Thymus (tissue), 11 donors: Measurements from ENCODE around the gene PLA2G6. TPM values are rescaled to one million over a fixed set of nuclear protein-coding genes. Genes with fewer than 3 reads are reported as not detected.

Experiments
- DNase-seq, 9 donors: peaks; one replicate each; pipeline ENCODE4 v3.0.0-alpha.2; 2013; ENCODE audit warnings: low spot score in 9 of 9, low read depth in 6 of 9, missing footprints in 1 of 9
- H3K27ac ChIP-seq, 2 donors: one replicate each; pipeline ENCODE4 v1.5.1; 2013; ENCODE audit warnings: control low read depth in 1 of 2, low read depth in 1 of 2, low read length in 1 of 2, mild to moderate bottlenecking in 1 of 2, moderate library complexity in 1 of 2
- H3K27me3 ChIP-seq, 2 donors: one replicate each; pipeline ENCODE4 v1.5.1; 2013; ENCODE audit warnings: low read length in 1 of 2; ENCODE audit not compliant: control insufficient read depth in 2 of 2, insufficient read depth in 1 of 2
- H3K36me3 ChIP-seq, 2 donors: one replicate each; pipeline ENCODE4 v1.5.1; 2013; ENCODE audit warnings: low read length in 1 of 2, mild to moderate bottlenecking in 1 of 2, moderate library complexity in 1 of 2; ENCODE audit not compliant: control insufficient read depth in 2 of 2, insufficient read depth in 2 of 2
- H3K4me1 ChIP-seq, 2 donors: one replicate each; pipeline ENCODE4 v1.5.1; 2013; ENCODE audit warnings: low read length in 2 of 2; ENCODE audit not compliant: control insufficient read depth in 2 of 2, insufficient read depth in 2 of 2
- H3K4me3 ChIP-seq, 2 donors: one replicate each; pipeline ENCODE4 v1.5.1; 2013; ENCODE audit warnings: low read length in 2 of 2, control low read depth in 1 of 2, mild to moderate bottlenecking in 1 of 2
- H3K9me3 ChIP-seq, 2 donors: one replicate each; pipeline ENCODE4 v1.5.1; 2013; ENCODE audit warnings: low read length in 1 of 2, mild to moderate bottlenecking in 1 of 2; ENCODE audit not compliant: control insufficient read depth in 2 of 2, insufficient read depth in 1 of 2
- WGBS: extraction: QIAGEN DNeasy Blood & Tissue Kit; methylation state at CpG from one replicate; pipeline ENCODE4 v1.1.7; 2013; 5-methylcytosine and 5-hydroxymethylcytosine counted together
- polyA plus RNA-seq: library from polyadenylated mRNA; stranded (reverse); fragments of 200-250 nt; gene quantifications from one replicate; pipeline ENCODE4 v1.2.3, GENCODE V29; 2013
- total RNA-seq: library from RNA; stranded (reverse); fragments of 120-200 nt; gene quantifications from one replicate; pipeline ENCODE4 v1.2.4, GENCODE V29; 2013
- donor health status: healthy.

Gene PLA2G6
- total and polyA plus RNA-seq, 2 donors = 25.6 to 103 TPM

DNA sequence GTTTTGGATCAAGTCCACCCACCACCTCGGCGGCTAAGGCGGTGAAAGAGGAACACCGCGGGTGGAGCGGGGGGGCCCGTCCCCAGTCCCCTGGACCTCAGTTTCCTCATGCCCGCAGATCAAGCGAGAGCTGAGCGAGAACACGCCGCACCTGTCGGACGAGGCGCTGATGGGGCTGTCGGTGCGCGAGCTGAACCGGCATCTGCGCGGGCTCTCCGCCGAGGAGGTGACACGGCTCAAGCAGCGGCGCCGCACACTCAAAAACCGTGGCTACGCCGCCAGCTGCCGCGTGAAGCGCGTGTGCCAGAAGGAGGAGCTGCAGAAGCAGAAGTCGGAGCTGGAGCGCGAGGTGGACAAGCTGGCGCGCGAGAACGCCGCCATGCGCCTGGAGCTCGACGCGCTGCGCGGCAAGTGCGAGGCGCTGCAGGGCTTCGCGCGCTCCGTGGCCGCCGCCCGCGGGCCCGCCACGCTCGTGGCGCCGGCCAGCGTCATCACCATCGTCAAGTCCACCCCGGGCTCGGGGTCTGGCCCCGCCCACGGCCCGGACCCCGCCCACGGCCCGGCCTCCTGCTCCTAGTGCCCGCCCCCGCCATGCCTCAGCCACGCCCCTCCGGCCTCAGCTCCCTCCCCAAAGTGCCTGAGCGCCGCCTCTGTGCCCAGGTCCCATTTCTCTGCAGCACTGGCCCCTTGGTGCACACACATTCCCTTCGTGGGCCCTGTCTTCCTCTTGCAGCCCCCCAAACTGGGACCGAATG is 32.8 kb upstream of the PLA2G6 start:
- peak overlapping the region in 1 of 2 donors; percentile 31 for H3K4me3 ChIP-seq
- no peaks in the 10 kb centered on the region for H3K9me3 ChIP-seq
- peak overlapping the region in 1 of 2 donors; percentile 14 for H3K27ac ChIP-seq
- H3K4me1 ChIP-seq = peaks cover 3 to 24% of the 10 kb centered on the region in 2 donors
- 39% methylated on average over 81 of the region's 81 CpGs for WGBS
- H3K27me3 ChIP-seq = peaks cover 2 to 31% of the 10 kb centered on the region in 2 donors
- H3K36me3 ChIP-seq = no peaks in the 10 kb centered on the region
- DNase-seq = peak in 8 of 9 donors; percentile 41 to 76 (median 50)

DNA sequence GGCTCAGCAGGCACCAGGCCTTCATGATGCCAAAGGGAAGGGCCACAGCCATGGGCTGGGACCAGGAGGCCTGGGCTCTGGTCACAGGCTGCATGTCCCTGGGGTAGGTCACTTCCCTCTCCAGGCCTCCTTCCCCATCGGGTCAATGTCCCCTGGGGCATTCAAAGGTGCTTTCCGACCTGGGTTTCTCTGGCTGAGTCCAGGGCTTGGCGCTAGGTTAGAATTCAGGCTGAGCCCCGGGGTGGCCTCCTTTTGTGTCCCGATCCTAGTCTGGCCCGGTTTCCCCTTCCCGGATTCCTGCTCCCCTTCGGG is 32.3 kb upstream of the PLA2G6 start:
- Histone ChIP-seq H3K36me3 (no peaks in the 10 kb centered on the region), H3K27ac (peak overlapping the region in 1 of 2 donors; percentile 14), H3K4me1 (peaks cover 3 to 22% of the 10 kb centered on the region in 2 donors), H3K27me3 (peaks cover 2 to 31% of the 10 kb centered on the region in 2 donors), H3K9me3 (no peaks in the 10 kb centered on the region), H3K4me3 (no peak overlapping the region)
- WGBS = 65% methylated on average over 8 of the region's 8 CpGs
- DNase-seq = no peak

DNA sequence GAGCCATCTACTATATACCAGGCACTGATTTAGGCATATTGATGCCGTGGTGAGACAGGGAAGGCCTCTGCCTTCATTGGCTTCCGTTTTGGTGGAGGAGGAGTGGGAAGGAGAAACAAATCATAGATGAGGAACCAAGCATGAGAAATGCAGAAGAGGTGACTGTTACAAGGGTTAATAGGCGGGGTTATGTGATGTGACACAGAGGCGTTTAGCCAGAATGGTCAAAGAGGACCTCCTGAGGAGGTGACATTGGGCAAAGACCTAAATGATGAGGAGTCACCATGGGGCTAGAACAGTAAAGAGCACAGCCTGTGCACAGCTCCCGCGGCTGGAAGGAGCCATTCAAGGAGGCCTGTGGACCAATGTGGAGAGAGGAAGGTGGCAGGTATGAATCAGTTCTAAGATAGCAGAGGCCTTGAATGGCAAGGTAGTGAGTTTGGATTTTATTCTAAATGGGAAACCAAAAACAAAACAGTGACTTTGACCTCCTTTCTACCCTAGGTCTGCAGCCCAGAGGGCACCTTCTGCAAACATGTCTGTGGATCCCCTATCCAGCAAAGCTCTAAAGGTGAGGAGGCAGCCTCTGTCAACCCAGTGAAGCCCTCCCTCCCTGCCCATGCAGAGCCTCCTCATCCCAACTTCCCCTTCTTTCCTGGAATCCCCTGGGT is 31.8 kb upstream of the PLA2G6 start:
- H3K4me1 ChIP-seq = peaks cover 3 to 17% of the 10 kb centered on the region in 2 donors
- H3K4me3 ChIP-seq = no peak overlapping the region
- H3K27ac ChIP-seq = no peak overlapping the region
- 94% methylated on average over 6 of the region's 6 CpGs for WGBS
- DNase-seq = no peak
- peaks cover 2 to 31% of the 10 kb centered on the region in 2 donors for H3K27me3 ChIP-seq
- H3K36me3 ChIP-seq = no peaks in the 10 kb centered on the region
- H3K9me3 ChIP-seq = no peaks in the 10 kb centered on the region

DNA sequence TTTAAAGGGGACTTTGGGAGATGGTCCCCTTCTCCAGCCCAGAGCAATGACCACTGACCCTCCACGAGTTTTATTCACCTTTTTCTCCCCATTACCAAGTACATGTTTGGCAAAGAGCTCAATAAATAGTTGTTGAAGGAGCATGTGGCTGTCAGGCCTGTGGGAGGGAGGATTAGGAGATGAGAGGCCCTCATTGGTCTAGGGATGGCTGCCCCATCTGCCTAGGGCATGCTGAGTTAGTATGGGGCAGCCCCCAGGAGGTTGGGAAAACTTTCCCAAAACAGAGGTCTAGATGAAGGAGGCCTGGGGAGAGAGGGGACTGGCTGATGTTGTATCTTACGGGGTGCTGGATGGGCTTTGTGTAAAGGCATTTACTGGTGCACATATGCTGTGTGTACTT is 30.8 kb upstream of the PLA2G6 start:
- peaks cover 2 to 31% of the 10 kb centered on the region in 2 donors for H3K27me3 ChIP-seq
- H3K36me3 ChIP-seq = no peaks in the 10 kb centered on the region
- H3K9me3 ChIP-seq = no peaks in the 10 kb centered on the region
- 88% methylated on average over 2 of the region's 2 CpGs for WGBS
- H3K4me1 ChIP-seq = peaks cover 3 to 12% of the 10 kb centered on the region in 2 donors
- no peak overlapping the region for H3K27ac ChIP-seq
- no peak for DNase-seq
- no peak overlapping the region for H3K4me3 ChIP-seq

DNA sequence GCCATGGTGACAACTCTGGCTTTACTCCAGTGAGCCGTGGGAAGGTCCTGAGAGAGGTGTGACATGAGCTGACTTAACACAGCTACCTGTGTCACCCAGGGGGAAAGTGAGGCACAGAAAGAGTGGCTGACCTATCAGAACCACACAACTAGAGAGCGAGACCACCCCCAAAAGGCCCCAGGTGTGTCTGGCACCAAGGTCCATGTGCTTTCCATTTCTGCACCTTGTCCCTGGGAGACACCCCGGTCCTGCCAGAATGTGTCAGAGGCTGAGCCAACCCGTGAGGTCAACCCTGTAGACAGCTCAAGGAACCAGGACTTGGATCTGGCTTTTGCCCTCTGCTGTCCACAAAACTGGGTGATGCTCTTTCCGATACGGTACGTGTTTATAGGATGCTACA is 29.9 kb upstream of the PLA2G6 start:
- H3K27ac ChIP-seq = no peak overlapping the region
- H3K9me3 ChIP-seq = no peaks in the 10 kb centered on the region
- no peak for DNase-seq
- peaks cover 2 to 31% of the 10 kb centered on the region in 2 donors for H3K27me3 ChIP-seq
- WGBS = 97% methylated on average over 7 of the region's 7 CpGs
- no peak overlapping the region for H3K4me3 ChIP-seq
- H3K36me3 ChIP-seq = no peaks in the 10 kb centered on the region
- peaks cover 3 to 12% of the 10 kb centered on the region in 2 donors for H3K4me1 ChIP-seq

DNA sequence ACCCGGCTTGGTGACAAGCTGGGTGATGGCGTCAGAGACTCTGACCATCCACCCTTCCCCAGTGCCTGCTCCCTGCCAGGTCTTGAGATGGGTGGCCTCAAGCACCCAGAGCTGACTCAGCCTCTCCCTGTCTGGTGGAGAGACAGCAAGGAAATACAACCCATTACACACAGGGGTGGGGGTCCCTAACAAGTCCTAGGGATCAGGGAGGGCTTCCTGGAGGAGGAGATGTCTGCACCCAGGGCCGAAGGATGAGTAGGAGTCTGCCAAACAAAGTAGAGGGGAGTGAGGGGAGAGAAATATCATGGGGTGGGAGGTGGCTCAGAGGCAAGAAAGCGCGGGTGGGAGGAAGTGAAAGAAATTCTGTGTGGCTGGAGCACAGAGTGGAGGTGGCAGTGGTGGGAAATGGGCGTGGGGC is 26.9 kb upstream of the PLA2G6 start:
- Histone ChIP-seq H3K27me3 (peaks cover 0 to 35% of the 10 kb centered on the region in 2 donors), H3K4me3 (no peak overlapping the region), H3K9me3 (no peaks in the 10 kb centered on the region), H3K27ac (no peak overlapping the region), H3K4me1 (peaks cover under 1 to 9% of the 10 kb centered on the region in 2 donors), H3K36me3 (no peaks in the 10 kb centered on the region)
- WGBS = 76% methylated on average over 6 of the region's 6 CpGs
- no peak for DNase-seq

DNA sequence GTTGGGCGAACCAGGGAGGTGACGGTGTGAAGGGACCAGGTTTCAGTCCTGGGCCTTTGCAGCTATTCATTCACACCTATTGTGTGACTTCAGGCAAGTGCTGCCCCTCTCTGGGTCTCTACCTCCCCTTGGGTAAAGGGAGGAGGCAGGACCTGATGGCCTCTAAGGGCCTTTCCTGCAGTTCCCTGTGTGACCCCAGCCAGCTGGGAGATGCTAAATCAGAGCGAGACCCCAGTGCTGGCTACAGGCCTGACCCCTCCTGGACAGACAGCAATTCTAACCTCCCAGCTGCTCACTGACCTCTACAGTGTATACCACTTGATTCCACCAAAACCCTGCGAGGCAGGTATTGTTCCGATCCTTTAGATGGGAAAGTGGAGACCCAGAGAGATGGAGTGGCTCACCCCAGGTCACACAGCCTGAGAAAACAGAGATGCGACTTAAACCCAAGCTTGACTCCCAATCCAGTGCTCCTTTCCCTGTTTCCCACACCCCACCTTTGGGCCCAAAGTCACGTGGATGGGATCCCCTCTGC is 26.3 kb upstream of the PLA2G6 start:
- H3K27me3 ChIP-seq = peaks cover 0 to 35% of the 10 kb centered on the region in 2 donors
- H3K4me1 ChIP-seq = peaks cover 7 to 15% of the 10 kb centered on the region in 2 donors
- 98% methylated on average over 7 of the region's 7 CpGs for WGBS
- H3K4me3 ChIP-seq = no peak overlapping the region
- H3K27ac ChIP-seq = no peak overlapping the region
- no peaks in the 10 kb centered on the region for H3K36me3 ChIP-seq
- no peaks in the 10 kb centered on the region for H3K9me3 ChIP-seq
- DNase-seq = no peak

DNA sequence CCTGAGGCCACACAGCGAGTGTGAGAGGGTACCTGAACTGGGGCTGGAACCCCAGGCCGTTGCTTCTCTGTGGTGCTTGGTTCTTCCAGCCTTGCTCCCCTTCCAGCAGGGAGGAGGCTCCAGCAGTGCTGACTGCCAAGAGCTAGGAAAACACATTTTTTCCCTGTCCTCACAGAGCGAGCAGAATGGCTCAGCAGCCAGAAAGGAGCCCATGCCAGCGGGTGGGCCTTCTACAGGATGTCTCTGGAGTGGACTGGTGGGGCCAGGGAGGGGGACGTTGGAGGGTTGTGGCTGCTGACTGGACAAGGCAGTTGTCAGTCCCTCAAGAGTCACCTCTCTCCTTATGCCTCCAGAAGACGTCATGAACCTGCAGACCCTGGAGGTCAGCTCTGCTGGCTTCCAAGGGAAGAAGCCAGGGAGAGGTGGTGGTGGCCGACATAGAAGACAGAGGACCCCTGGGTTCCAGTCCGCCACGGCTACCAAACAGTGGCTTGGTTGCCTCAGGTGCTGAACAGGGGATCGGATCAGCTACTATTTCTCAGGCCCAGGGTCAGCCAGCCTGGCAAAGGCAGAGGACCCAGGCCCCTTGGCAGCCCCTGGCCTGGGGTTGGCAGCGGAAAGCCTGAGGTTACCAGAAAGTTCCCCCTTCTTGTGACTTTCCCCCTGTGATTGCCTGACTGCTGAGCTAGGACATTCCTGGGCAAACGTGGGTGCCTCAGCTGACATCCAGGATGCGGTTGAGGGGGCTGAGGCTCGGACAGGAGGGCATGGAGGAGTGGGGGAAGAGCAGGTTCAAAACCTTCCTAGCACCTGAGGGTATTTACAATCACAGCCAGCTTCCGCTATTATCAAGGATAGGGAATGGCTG is 23.9 kb upstream of the PLA2G6 start:
- peaks cover 11 to 30% of the 10 kb centered on the region in 2 donors for H3K4me1 ChIP-seq
- H3K27ac ChIP-seq = no peak overlapping the region
- no peak overlapping the region for H3K4me3 ChIP-seq
- H3K27me3 ChIP-seq = peaks cover 11 to 49% of the 10 kb centered on the region in 2 donors
- no peaks in the 10 kb centered on the region for H3K36me3 ChIP-seq
- H3K9me3 ChIP-seq = no peaks in the 10 kb centered on the region
- no peak for DNase-seq
- 92% methylated on average over 15 of the region's 15 CpGs for WGBS
